HG03521 (cell line): ENCODE data around the gene MSGN1.

Source experiments
- ATAC-seq: cut with Tn5 transposase; IDR thresholded peaks from one replicate; pipeline ENCODE4 v1.9.1; 2021; ENCODE audit warnings: mild to moderate bottlenecking, moderate library complexity; ENCODE audit not compliant: unreplicated experiment

The MSGN1 gene, protein sequence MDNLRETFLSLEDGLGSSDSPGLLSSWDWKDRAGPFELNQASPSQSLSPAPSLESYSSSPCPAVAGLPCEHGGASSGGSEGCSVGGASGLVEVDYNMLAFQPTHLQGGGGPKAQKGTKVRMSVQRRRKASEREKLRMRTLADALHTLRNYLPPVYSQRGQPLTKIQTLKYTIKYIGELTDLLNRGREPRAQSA

DNA sequence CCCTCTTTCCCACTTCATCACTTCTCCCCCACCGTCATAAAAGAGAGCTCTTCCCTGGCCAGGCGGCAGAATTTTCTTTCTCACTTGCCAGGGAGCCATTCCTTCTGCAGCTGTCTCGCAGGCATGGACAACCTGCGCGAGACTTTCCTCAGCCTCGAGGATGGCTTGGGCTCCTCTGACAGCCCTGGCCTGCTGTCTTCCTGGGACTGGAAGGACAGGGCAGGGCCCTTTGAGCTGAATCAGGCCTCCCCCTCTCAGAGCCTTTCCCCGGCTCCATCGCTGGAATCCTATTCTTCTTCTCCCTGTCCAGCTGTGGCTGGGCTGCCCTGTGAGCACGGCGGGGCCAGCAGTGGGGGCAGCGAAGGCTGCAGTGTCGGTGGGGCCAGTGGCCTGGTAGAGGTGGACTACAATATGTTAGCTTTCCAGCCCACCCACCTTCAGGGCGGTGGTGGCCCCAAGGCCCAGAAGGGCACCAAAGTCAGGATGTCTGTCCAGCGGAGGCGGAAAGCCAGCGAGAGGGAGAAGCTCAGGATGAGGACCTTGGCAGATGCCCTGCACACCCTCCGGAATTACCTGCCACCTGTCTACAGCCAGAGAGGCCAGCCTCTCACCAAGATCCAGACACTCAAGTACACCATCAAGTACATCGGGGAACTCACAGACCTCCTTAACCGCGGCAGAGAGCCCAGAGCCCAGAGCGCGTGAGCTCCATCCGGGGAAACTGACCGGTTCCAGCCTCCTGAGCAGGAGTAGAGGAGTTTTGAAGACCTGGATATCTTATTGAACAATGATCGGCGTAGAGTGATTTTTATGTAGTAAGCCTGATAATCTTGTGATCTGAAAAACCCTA lies at the start of gene MSGN1:
Gene MSGN1, plus strand, starts transcription at position 65 of the 850 bp plus-strand sequence. Its CDS starts 59 bp downstream, at position 124.
- ATAC-seq, result no peak

DNA sequence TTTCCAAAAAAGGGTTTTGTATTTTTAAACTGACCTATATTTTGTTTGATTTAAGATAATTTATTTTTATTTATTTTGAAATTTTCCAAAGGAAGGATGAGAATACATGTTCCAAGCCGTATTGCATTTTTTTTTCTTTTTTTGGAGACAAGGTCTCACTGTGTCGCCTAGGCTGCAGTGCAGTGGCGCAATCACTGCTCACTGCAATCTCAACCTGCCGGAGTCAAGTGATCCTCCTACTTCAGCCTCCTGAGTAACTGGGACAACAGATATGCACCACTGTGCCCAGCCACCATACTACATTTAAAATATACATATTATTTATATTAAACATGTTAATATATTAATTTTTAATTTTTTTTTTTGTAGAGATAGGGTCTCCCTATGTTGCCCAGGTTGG lies 47.4 kb upstream of the MSGN1 start:
- no peak for ATAC-seq

DNA sequence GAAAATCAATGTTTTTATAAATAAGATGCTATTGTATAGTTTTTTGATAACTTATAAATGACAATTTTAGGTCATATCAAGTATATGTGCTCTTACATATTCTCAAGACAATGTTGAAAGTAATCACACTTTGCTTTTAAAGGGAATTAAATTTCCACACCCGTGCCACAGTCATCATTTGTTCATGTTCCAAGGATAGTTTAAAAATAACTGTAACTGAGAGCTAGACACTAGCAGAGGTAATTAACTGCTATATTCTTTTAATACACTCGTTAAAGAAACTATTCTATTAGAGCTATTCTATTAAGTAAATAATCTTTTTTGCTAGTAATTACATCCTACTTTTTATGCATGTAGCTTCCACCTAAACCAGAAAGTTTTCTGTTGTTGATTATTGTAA lies 44.3 kb upstream of the MSGN1 start:
- no peak for ATAC-seq

DNA sequence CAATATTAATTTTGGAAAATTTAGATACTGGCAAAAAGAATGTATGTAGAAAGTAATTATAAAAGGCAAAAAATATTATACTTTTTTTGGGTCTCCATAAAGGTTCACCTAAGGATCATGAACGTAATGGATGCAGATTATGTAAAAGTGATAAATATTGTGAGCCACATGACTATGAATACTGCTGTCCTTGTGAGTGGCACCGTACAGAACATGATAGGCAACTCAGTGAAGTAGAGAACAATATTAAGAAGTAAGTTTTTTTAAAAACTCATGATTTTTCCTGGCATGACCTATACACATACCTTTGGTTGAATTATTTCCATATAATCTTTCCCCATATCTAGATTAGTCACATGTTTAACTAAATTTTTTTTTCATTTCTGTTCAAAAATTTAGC lies 43.7 kb upstream of the MSGN1 start:
- no peak for ATAC-seq

DNA sequence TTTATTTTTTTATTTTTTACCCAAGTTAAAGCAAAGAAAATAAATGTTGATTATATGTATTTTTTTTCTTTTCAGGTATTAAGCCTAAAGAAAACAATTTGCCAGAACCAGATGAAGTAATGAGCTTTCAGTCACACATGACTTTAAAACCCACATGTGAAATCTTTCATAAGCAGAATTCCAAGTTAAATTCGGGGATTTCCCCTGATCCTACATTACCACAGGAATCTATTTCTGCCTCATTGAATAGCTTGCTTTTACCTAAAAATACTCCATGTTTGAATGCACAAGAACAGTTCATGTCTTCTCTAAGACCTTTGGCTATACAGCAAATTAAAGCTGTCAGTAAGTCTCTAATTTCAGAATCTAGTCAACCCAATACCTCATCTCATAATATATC lies 35.7 kb upstream of the MSGN1 start:
- no peak for ATAC-seq

DNA sequence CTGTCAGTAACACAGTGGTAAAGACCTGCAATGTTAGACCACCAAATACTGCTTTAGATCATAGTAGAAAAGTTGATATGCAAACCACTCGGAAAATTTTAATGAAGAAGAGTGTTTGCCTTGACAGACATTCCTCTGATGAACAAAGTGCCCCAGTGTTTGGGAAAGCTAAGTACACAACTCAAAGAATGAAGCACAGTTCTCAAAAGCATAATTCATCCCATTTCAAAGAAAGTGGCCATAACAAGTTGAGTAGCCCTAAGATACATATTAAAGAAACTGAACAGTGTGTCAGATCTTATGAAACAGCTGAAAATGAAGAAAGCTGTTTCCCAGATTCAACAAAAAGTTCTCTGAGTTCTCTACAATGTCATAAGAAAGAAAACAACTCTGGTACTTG lies 34.8 kb upstream of the MSGN1 start:
- no peak for ATAC-seq

DNA sequence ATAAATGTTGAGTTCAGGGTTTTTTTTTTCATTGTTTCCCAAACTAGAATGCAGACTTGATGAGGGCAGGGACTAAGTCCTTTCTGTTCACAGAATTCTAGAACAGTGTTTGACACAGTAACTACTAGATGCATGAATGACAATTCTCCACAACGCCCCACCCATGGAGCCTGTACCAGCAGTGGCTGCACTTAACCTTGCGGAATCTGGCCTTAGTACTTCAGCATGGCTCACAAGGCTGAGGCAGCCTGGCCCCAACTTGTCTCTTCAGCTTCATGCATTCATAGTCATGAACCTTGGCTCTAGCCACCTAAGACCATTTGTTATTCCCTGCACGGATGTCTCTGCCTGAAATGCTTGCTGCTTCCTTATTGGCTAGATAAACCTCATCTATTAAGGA lies 29.5 kb upstream of the MSGN1 start:
- ATAC-seq, result no peak

DNA sequence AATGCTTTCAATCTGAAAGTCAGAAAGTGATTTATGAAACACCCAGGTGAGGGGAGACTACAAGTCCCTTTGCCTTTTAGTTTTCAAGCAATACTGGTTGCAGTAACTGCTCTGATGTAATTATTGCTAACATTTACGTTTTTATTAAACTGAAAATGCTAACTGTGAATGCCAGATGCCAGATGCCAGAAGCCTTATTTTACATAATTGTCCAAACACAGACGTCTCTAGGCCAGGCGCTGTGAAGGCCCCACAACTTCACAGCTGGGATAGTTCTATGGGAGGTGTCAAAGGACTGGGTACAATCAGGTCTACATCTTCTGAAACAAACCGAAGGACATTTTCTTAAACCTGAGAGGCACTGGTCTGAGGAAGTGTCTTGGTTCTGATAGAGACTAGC lies 27.5 kb upstream of the MSGN1 start:
- no peak for ATAC-seq

DNA sequence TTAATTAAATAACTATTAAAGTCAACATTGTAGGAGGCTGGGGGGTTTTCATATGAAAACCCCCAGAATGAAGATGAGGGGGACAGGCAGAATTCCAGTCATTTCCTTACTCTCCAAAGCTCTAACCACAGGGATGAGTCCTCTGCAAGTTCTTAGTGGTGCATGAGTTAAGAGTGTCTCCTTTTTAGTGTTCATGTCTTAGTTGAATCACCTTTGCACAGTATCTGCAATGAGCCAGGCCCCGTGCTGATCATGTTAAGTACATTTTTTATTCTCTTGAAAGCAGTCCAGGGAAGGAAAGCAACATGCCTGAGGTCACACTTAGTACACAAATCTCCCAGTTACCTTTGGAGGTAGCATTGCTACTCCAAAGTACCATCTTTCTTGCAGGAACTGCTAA lies 25.7 kb upstream of the MSGN1 start:
- no peak for ATAC-seq

DNA sequence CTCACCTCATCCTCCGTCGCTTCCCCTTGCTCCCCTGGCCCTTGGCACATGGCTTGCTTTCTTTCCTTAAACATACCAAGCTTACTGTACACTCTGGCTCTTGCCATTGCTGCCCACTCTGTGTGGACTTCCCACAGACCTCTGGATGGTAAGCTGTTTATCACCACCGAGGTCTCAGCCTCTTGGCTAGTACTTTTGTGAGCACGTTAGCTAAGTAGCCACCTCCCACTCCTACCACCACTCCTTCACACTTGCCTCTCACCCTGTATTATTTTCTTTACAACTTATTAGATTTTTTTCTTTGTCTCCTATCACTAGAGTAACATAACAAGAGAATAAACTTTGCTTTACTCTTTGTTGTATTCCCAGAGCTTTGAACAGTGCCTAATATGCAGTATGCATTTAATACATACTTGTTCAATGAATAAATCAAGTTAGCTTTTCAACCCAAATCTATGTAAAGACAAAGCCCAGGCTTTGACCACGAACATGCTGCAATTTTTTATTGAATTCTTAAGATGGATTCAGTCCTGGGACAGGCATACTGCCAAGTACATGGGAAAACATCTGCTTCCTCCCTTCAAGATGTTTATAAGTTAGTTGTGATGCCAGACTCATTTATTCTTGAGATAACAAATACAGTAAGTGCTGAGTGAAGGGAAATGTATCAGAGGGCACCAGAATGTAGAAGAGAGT lies 25.0 kb upstream of the MSGN1 start:
- ATAC-seq, result no peak

DNA sequence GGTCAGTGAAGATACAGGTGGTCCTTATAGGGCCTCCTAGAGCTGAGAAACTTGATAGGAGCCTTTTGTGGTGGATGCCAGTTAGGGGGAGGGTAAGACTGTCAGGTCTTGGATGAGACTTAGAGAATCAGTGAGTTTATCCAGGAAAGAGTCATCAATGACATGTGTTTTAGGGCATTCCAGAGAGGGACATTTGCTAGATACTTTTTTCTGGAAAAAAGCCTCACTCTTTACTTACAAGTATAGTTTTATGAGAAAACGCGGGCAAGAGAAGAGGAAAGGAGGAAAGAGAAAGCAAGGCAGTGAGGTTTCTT lies 24.5 kb upstream of the MSGN1 start:
- no peak for ATAC-seq

DNA sequence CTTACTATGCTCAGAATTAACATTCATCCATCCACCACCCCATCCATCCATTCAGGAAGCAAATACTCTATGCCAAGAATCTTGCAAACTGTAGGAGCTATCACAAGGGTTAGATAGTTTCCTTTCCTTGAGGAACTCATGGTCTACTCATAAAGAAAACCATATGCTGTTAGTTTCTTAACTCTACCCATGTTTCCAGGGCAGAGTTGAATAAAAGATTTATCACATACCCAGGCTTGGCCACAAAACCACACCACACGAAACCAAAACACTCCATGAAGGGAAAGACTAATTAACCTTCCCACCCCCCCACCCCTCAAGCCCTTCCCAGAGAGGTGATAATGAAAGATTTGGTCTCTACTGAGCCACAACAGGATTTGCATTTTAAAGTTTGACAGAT lies 23.7 kb upstream of the MSGN1 start:
- ATAC-seq, result no peak

DNA sequence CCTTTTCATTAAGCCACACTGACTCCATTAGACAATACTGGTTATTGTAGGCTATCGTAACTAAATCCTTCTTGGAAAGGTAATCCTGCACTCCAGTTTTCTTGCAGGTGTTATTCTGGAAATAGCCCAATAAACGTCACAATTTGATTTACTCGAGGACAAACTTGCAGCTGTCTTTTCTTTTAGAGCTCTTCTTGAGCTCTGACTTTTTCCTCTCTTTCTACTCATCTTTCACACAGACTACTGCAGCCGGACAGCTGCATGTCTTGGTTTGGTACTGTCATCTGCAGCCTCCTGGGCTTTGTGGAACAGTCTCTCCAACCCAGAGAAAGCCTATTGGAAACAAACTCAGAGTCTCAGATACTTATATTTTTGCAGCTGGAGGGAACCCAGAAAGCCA lies 23.0 kb upstream of the MSGN1 start:
- ATAC-seq, result no peak

DNA sequence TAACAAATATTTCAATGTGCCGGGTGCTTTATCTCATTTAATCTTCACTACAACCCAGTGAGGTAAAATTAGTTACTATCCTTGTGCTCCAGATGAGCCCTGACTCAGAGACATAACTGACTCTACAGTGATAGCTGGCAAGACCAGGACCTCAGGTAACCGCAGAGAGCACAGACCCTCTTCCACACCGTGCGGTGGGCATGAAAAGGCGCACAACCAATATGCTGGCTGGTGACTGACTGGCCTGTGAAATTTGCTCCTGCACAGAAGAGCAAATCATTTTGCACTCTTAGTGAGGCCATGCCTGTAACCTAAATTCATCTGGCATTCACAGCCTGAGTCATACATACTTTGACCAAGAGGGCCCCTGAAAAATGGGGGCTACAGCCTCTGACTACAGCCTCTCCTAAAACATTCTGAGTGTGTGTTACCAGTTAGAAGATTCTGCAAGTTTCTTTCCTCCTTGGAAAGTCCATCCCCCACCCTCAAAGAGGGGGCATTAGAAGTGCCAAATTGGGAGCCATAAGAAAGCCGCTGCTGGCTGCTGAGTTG lies 22.4 kb upstream of the MSGN1 start:
- no peak for ATAC-seq

DNA sequence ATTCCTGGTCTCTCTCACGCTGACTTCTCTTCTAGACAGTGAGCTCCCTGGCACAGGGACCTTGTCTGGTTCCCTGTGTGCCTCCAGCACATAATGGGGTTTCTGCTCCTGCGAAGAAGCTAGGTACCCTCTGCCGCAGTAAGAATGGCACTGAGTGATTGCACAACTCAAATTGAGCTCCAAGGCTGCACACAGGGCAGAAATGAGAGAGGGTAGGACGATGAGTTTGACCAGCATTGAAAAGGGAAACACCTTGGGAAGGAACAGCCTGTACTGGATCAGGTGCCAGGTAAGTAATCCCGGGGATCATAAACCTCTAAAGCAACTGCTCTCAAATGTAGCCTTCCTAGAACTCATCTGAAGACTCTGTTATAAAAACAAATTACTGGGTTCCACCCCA lies 21.0 kb upstream of the MSGN1 start:
- no peak for ATAC-seq

DNA sequence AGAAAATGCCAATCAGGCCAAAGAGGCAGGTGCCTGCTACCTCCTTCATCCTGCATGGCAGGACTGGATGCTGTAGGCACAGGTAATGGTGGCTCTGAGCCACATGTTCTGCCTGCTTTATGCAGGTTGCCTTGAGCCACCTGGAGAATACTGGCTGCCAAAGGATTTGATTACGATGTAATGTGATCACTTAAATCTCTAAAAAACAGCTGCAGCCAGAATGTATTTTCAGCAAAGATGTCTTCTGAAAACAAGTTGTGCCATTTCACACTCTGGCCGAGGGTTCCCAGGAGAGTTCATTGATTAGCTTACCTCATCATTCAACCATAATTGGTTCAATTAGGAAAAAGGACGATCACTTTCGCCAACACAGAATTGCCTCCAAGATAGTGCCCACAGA lies 17.9 kb upstream of the MSGN1 start:
- ATAC-seq, result no peak

DNA sequence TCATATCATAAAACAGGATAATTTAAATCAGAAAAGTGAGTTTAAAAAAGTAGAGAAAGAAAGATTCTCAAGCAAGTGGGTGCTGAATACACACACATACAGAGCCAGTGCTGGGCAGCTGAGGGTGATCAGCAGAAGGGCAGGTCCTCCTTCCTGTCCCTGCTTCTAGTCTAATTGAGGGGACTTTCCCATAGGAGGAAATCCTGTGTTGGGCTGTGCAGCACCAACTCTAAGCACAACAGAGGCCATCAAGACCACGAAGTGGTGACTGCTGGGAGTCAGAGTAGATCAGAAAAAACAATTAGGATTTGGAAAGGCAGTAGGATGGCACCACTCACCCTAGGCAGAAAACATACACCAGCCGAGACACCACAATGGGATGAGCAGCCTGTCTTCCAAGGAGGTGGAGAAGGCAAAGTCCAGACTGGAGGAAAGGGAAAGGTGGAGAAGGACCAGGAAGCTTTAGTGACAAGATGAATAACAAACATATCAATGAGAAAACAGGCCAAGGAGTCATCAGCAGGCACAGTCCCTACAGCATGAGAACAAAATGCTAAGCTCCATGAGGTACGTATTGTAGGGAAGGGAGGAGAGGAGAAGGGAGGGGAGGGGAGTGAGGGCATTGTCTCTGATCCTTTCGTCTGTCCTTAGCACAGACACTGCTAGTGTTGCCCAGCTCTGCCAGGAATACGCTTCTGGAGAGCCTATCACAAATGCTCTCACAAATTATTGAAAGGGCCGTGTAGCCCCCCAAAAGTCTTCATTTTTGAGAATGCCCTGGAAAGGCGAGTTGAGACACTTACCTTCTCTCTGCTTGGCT lies 16.7 kb upstream of the MSGN1 start:
- ATAC-seq, result no peak

DNA sequence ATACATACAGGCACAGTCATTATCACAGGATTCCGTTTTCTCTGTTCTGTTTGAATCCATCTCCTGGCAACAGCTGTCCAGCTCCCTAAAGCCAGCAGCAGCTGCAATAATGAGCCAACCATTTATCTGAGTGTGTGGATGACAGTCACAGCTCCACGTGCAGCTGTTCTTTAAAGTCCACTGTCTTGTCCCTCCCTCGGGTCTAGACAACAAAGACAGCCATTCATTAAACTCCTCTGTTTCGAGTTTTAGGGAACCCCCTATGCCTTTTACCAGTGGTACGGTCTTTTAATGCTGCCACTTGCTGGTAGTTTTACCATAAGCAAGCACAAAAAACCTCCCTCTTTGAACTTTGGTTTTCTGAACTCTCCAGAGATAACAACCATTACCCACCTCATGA lies 16.0 kb upstream of the MSGN1 start:
- ATAC-seq, result no peak

DNA sequence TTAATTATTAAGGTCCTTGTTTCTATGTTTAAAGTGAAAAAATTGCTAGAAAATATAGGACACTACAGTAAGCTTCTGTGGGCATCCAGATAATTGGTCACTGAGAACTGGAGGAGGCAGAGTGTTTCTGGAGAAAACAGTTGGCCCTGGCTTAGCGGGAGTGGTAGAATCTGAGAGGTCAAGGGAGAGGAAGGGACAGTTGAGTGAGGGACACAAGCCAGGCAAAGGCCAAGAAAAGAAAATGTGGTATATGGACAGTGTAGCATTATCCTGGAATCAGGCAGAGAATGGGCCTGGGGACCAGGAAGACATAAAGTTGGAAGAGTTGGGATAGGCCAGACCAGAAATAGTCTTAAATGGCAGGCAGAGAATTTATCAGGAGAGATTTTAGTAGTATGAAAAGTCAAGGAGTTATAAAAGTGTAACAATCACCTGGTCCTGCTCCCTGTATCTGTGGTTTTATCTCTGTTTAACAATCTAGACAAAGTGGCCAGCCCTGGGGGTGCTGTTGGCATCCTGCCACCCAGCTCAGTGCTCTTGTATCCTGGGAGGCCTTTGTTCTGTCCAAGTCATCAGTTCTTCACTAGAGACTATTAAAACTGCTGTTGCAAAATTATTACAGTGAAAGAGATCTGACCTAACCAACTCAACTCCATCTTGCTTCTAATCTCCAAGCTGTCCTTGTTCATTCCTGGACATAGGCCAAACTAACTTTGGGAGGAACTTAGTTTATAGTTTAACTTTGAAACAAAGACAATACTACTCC lies 15.4 kb upstream of the MSGN1 start:
- ATAC-seq, result no peak

DNA sequence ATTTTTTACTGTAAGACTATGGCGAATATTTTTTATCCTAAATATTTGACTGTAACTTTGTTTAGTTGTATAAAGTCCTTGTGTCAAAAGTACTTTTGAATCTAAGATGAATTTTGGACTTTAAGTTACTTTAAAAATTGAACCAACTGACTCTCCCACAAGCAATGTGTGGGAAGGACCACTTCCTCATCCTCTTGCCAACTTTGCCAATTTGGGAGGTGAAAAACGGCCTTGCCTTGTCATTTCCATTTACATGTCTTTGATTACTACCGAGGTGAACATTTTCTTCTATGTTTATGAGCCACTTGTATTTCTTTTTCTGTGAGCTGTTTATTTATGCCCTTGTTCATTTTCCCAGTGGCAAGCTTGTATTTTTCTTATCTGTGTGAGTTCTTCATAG lies 12.8 kb upstream of the MSGN1 start:
- no peak for ATAC-seq
